Neural progenitor cell (in vitro differentiated cells): Measurements from ENCODE around the gene MIOX. TPM values are rescaled to one million over a fixed set of nuclear protein-coding genes. Genes with fewer than 3 reads are reported as not detected.

Experiments
- DNase-seq: peaks from one replicate; pipeline ENCODE4 v3.0.0-alpha.2; 2016; ENCODE audit warnings: low spot score
- H2AFZ ChIP-seq: fragments of 200-600 bp; sonication (generic); replicated peaks from 2 replicates; pipeline ENCODE4 v1.6.1; 2016; ENCODE audit warnings: antibody characterized with exemption
- H3F3A ChIP-seq: fragments of 200-600 bp; sonication (generic); 2 replicates; pipeline ENCODE4 v1.6.1; 2016; ENCODE audit warnings: antibody characterized with exemption, low read depth
- H3K27ac ChIP-seq: fragments of 200-600 bp; sonication (generic); 2 replicates; pipeline ENCODE4 v1.5.1; 2016; ENCODE audit warnings: mild to moderate bottlenecking
- H3K27me3 ChIP-seq: fragments of 200-600 bp; sonication (generic); 2 replicates; pipeline ENCODE4 v1.6.1; 2016; ENCODE audit warnings: mild to moderate bottlenecking, moderate library complexity
- H3K36me3 ChIP-seq: fragments of 200-600 bp; sonication (generic); 2 replicates; pipeline ENCODE4 v1.5.1; 2016
- H3K4me1 ChIP-seq: fragments of 200-600 bp; sonication (generic); 2 replicates; pipeline ENCODE4 v1.6.1; 2016; ENCODE audit warnings: mixed run types
- H3K4me2 ChIP-seq: fragments of 200-600 bp; sonication (generic); 2 replicates; pipeline ENCODE4 v1.6.1; 2016
- H3K4me3 ChIP-seq: fragments of 200-600 bp; sonication (generic); 2 replicates; pipeline ENCODE4 v1.5.1; 2016
- H3K79me2 ChIP-seq: fragments of 200-600 bp; sonication (generic); 2 replicates; pipeline ENCODE4 v1.6.1; 2016; ENCODE audit warnings: low read depth
- H3K9ac ChIP-seq: fragments of 200-600 bp; sonication (generic); 2 replicates; pipeline ENCODE4 v1.6.1; 2016
- H3K9me3 ChIP-seq: fragments of 200-600 bp; sonication (generic); 2 replicates; pipeline ENCODE4 v1.5.1; 2016; ENCODE audit warnings: low read depth
- H4K20me1 ChIP-seq: fragments of 200-600 bp; sonication (generic); 2 replicates; pipeline ENCODE4 v1.6.1; 2016; ENCODE audit warnings: low read depth
- H3K27ac Mint-ChIP-seq: 3 replicates; pipeline ENCODE4 v1.8.0; 2021; ENCODE audit warnings: mixed read lengths
- H3K27me3 Mint-ChIP-seq: 2 replicates; pipeline ENCODE4 v1.8.0; 2022; ENCODE audit warnings: low read depth, mild to moderate bottlenecking, inconsistent platforms, moderate library complexity, mixed read lengths; ENCODE audit not compliant: insufficient read depth
- H3K36me3 Mint-ChIP-seq: 3 replicates; pipeline ENCODE4 v1.8.0; 2021; ENCODE audit warnings: mixed read lengths
- H3K4me1 Mint-ChIP-seq: 3 replicates; pipeline ENCODE4 v1.8.0; 2021; ENCODE audit warnings: mixed read lengths
- H3K4me3 Mint-ChIP-seq: 3 replicates; pipeline ENCODE4 v1.8.0; 2021; ENCODE audit warnings: mild to moderate bottlenecking, moderate library complexity, mixed read lengths
- H3K9me3 Mint-ChIP-seq: 3 replicates; pipeline ENCODE4 v1.8.0; 2020; ENCODE audit warnings: mixed read lengths
- EZH2 ChIP-seq: fragments of 200-600 bp; sonication (generic); IDR thresholded peaks from 2 replicates; pipeline ENCODE4 v1.6.1; 2017; ENCODE audit warnings: antibody characterized with exemption, mild to moderate bottlenecking, moderate library complexity
- EZH2phosphoT487 ChIP-seq: fragments of 200-600 bp; sonication (generic); IDR thresholded peaks from 2 replicates; pipeline ENCODE4 v1.6.1; 2017; ENCODE audit warnings: antibody characterized with exemption
- total RNA-seq: library from RNA; depleted of rRNA; stranded (reverse); fragments of >200 nt; gene quantifications from 2 replicates; pipeline ENCODE4 v1.2.3, GENCODE V29; 2015; ENCODE audit warnings: low replicate concordance
- TF ChIP-seq, protein P1 (sequence below): fragments of 200-600 bp; sonication (generic); IDR thresholded peaks from 2 replicates; pipeline ENCODE4 v1.5.1; 2017; ENCODE audit warnings: antibody characterized with exemption, mild to moderate bottlenecking

MIOX gene
- total RNA-seq, 1 donor from 2014 or later = not detected

DNA sequence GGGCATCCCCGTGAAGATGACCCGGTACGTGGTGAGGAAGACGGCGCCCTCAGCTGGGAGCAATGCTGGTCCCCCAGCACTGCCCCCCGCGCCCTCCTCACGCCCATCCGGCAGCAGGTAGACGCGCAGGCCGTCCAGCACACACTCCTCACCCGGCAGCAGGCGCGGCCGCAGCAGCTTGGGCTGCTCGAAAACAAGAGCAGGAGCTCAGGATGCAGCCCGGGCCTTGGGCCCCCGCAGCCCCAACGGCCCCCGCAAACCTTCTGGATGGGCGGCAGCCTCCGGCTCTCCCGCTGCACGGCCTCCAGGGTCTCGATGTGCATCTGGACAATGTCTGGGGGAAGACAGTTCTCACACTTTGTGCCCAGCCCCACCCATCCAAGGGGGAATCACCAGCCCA, 25.1 kb upstream of the MIOX start:
- Histone ChIP-seq H3K79me2 (no peaks in the 10 kb centered on the region), H2AFZ (no peak overlapping the region), H3F3A (no peaks in the 10 kb centered on the region), H3K9me3 (no peaks in the 10 kb centered on the region), H3K4me1 (no peaks in the 10 kb centered on the region), H3K4me2 (no peak overlapping the region), H3K4me3 (no peak overlapping the region), H3K27ac (no peak overlapping the region), H4K20me1 (peaks cover 5% of the 10 kb centered on the region), H3K36me3 (no peaks in the 10 kb centered on the region), H3K9ac (no peak overlapping the region), H3K27me3 (no peaks in the 10 kb centered on the region)
- no peaks in the 10 kb centered on the region for H3K9me3 Mint-ChIP-seq
- no peak for DNase-seq
- H3K4me1 Mint-ChIP-seq = no peaks in the 10 kb centered on the region
- no peak overlapping the region for H3K4me3 Mint-ChIP-seq
- no peak overlapping the region for H3K27ac Mint-ChIP-seq
- H3K36me3 Mint-ChIP-seq = peaks cover 15% of the 10 kb centered on the region
- TF ChIP-seq, protein P1, sequence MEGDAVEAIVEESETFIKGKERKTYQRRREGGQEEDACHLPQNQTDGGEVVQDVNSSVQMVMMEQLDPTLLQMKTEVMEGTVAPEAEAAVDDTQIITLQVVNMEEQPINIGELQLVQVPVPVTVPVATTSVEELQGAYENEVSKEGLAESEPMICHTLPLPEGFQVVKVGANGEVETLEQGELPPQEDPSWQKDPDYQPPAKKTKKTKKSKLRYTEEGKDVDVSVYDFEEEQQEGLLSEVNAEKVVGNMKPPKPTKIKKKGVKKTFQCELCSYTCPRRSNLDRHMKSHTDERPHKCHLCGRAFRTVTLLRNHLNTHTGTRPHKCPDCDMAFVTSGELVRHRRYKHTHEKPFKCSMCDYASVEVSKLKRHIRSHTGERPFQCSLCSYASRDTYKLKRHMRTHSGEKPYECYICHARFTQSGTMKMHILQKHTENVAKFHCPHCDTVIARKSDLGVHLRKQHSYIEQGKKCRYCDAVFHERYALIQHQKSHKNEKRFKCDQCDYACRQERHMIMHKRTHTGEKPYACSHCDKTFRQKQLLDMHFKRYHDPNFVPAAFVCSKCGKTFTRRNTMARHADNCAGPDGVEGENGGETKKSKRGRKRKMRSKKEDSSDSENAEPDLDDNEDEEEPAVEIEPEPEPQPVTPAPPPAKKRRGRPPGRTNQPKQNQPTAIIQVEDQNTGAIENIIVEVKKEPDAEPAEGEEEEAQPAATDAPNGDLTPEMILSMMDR = no peak
- no peak for TF ChIP-seq EZH2
- no peak for TF ChIP-seq EZH2phosphoT487
- H3K27me3 Mint-ChIP-seq = peaks cover 3% of the 10 kb centered on the region

- H3K27me3 Mint-ChIP-seq = peaks cover 3% of the 10 kb centered on the region
- no peak overlapping the region for H3K27ac Mint-ChIP-seq
- no peaks in the 10 kb centered on the region for H3K4me1 ChIP-seq
- TF ChIP-seq, protein P1 = no peak
- TF ChIP-seq EZH2 = no peak
- TF ChIP-seq EZH2phosphoT487 = no peak
- DNase-seq = no peak
- no peaks in the 10 kb centered on the region for H3K9me3 Mint-ChIP-seq
- peaks cover 8% of the 10 kb centered on the region for H4K20me1 ChIP-seq
- H3K4me1 Mint-ChIP-seq = no peaks in the 10 kb centered on the region
- no peaks in the 10 kb centered on the region for H3F3A ChIP-seq
- peaks cover 19% of the 10 kb centered on the region for H3K36me3 Mint-ChIP-seq
- H3K9ac ChIP-seq = no peak overlapping the region
- H3K9me3 ChIP-seq = no peaks in the 10 kb centered on the region
- no peak overlapping the region for H3K4me2 ChIP-seq
- no peak overlapping the region for H3K4me3 ChIP-seq
- H2AFZ ChIP-seq = no peak overlapping the region
- H3K79me2 ChIP-seq = no peaks in the 10 kb centered on the region
- H3K4me3 Mint-ChIP-seq = no peak overlapping the region
- no peaks in the 10 kb centered on the region for H3K27me3 ChIP-seq
- H3K36me3 ChIP-seq = no peaks in the 10 kb centered on the region
- no peak overlapping the region for H3K27ac ChIP-seq
These were observed 24.6 kb upstream of the MIOX start for GRCh38 chr22:50461979-50462540.

- Histone ChIP-seq H3K9ac (no peak overlapping the region), H3F3A (no peaks in the 10 kb centered on the region), H3K27me3 (no peaks in the 10 kb centered on the region), H3K9me3 (no peaks in the 10 kb centered on the region), H3K4me1 (no peaks in the 10 kb centered on the region), H2AFZ (no peak overlapping the region), H3K4me3 (no peak overlapping the region), H3K4me2 (no peak overlapping the region), H3K36me3 (no peaks in the 10 kb centered on the region), H3K27ac (no peak overlapping the region), H3K79me2 (peaks cover 2% of the 10 kb centered on the region), H4K20me1 (peaks cover 20% of the 10 kb centered on the region)
- TF ChIP-seq EZH2phosphoT487 = no peak
- TF ChIP-seq, protein P1 = no peak
- TF ChIP-seq EZH2 = no peak
- Mint-ChIP-seq H3K27ac (no peak overlapping the region), H3K4me3 (no peak overlapping the region), H3K36me3 (peaks cover 15% of the 10 kb centered on the region), H3K9me3 (no peaks in the 10 kb centered on the region), H3K4me1 (no peaks in the 10 kb centered on the region), H3K27me3 (peaks cover 3% of the 10 kb centered on the region)
- no peak for DNase-seq
These were observed 23.3 kb upstream of the MIOX start for GRCh38 chr22:50463188-50463900.
